ENCODE measurements around the gene KCNIP1.
"Not testable (repeated sequence)": the region's sequence is repeated elsewhere in the genome, so short reads cannot be mapped to it uniquely, and the experiment has no call there.

Gene KCNIP1

DNA sequence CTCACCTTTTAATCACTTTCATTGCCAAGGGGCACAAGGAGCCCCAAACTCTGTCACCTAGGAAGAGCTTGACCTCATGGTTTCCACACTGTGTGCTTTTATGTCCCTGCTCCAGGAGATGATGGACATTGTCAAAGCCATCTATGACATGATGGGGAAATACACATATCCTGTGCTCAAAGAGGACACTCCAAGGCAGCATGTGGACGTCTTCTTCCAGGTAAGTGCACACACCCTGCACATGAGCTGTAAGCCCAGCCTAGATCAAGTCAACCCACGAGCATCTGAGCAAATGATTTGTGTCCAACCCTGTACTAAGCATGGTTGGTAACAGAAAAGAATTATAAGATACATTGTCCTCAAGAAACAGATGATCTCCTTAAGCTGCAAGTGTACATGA lies 228.9 kb downstream of the KCNIP1 start:
- no peak for DNase-seq

DNA sequence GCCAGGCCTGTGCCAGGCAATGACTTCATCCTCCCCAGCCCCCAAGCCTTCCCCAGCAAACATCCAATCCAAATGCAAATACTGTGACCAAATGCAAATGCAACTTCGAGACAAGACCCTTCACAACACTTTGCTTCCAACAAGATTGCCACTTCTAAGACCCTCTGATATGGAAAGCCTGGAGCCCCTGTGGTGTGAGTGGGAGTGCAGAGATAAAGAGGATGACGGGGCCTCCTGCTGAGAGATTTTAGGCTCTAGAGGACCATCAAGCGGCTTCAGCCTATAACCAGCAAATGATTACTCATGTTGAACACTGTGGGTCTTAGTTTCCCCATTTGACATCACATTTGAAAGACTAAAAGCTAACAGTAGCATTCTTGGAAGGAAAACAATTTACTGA lies 233.1 kb downstream of the KCNIP1 start:
- no peak for DNase-seq

DNA sequence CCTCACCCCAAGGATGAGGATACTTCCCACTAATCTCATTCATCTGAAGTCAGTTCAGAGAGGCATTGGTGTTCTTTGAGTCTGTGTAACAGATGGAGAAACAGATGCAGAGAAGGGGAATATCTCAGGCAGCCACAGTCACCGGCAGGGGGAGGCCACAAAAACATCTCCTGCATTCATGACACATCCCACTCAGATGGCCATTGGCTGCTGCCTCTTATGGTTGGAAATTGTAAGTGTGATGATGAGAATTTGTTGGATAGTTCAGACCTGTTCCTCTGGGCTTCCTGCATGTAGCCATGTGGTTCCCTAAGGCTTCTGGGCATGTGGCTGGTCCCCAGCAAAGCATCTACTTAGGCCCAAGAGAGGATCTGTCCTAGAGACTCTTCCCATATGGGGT lies 233.8 kb downstream of the KCNIP1 start:
- DNase-seq: no peak

DNA sequence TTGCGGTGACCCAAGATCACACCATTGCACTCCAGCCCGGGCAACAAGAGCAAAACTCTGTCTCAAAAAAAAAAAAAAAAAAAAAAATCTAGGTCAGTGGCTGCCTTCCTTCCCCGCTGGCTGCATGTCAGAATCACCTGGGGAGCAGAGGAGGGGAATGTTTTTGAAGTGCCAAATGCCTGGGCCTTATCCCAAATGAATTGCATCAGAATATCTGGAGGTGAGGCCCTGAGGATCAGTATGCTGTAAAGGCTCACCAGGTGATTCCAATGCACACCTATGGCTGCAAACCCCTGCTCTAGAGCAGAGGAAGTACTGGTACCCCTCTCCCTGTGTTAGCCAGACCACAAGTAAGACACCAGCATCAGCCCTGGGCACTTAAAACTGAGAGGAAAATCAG lies 235.0 kb downstream of the KCNIP1 start:
- no peak for DNase-seq

DNA sequence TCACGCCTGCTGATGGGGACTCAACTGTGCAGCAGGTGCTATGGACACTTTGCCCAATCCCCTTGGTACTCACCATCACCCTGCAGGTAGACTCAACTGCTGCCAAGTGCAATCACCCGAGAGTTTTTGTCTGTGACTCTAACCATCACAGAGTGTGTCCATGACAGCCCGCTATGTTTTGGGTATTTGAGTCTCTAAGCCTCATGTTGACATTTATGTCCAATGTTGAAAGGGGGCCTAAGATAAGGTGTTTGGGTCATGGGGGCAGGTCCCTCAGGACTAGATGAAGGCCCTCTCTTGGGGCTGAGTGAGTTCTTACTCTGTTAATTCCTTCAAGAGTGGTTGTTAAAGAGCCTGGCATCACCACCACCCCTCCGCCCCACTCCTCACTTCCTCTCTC lies 235.6 kb downstream of the KCNIP1 start:
- no peak for DNase-seq

DNA sequence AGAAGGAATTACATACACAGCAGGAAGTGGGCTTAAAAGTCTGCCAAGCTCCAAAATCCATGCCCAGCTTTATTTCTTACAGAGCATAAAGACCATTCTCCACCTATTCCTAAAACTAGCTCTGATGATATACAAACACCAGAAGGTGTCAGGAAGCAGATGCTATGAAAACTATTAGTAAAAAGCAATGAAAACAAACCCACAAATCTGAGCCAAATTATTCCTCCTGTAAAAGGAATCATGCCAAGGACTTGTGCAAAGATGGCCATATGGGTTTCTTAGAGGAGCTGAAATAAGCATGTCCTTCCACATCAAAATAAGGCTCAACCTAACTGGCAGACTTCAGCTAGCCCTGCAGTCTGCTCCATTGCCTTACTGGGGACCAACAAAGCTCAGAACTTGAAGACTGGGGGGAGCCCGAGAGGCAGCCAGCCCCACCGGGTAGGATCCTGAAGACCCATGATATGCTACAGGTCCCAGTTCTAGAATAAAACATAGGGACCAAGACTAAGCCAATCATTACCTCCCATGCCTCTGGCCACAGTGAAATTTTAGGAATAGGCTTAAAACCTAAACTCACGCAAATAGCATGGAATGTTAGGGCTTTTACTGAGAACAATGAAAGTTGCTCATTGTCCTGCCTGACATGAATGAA lies 236.9 kb downstream of the KCNIP1 start:
- DNase-seq: no peak

DNA sequence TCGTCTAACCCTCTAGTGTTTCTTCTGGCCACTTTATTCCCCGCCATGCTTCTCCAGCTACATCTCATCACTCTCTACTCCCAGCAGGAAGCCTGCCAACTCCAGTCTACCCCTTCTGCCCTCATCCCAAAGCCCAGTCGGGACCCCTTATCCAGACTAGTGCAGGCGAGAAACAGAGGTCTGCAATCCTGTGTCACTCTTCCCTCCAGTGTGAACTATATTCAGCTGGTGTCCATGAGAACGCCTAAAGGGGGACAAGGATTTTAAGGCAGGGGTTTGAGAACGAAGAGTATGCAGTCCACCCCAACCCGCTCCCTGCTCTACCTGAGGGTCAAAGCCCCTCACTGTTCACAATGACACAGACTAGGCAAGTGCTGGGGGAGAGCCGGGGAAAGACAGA lies 238.0 kb downstream of the KCNIP1 start:
- DNase-seq: no peak

DNA sequence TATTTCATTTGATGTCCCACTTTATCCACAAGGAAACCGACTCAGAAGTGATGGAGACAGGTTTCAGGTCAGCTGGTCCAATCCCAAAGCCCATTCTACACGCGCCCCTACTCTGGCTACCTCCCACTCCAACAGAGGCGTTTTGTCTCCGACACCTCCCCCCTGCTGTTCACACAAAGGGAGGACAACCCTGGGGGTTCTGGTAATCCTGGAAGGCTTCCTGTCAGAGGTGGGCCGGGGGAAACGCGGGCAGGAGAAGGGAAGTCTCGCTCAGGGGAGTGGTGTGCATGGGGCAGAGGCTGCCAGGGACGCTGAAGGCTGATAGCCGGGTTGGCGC lies 240.0 kb downstream of the KCNIP1 start:
- DNase-seq: peak in 1 of 3 experiments; percentile 7

DNA sequence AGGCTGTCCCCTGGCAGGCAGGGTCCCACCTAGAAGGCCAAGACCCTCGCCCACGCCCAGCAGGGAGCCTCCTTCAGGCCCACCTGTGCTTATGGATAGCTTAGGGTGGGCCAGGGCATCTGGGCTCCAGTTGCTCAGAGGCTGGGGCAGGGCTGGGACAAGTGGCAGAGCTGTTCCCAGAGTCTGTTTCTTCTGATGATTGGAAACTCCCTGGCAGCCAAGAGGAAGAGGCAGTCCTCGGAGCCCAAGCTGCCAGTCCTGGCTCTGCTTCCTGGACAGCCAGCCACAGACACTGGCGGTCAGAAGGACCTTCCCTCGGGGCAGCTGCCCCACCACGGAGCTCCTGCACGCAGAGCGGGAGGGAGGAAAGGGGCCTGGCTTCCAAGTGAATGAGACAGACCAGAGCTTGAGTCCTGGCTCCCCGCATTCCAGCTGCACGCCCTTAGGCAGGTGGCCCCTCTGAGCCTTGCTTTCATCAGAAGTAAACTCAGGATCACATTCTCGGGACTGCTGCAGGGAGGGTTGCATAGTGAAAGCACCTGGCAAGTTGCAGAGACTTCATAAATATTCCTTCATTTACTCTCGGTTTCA lies 241.8 kb downstream of the KCNIP1 start:
- DNase-seq: no peak

DNA sequence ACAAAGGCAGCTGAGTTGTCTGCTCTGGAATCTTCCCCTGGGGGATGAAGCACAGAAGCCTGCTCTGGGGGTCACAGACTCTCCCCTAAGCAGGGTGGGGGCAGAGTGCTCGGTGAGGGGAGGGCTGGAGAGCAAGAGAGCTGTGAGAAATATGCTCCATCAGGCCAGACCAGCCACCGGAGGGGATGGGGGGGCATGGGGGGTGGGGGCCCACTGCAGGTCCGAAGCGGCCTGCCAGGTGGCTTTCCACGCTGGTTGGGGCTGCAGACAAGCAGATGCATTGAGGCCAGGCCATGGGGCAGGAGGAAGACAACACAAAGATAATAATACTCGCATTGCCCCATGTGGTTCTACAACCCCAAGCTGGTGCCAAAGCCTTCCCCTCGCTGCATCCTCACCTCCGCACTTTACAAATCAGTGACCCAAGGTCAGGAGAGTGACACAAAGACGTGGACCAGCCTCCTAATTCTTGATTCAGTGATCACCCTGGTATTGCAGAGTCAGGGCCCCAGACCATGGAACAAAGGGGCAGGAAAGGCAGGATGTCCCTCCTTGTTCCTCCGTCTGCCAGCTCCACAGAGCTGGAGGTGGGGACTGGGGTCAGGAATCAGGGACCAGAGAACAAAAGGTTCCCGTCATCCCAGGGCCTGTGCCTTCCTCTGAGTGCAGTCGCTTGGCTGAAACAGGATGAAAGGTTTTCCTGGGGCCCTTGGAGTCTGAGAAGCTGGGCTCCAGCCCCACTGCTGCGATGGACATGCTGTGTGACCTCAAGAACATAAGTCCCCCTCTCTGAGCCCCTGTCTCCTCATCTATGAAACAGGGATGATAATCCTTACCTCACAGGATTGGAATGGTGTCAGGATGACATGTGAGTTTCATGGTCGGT lies 242.5 kb downstream of the KCNIP1 start:
- no peak for DNase-seq

DNA sequence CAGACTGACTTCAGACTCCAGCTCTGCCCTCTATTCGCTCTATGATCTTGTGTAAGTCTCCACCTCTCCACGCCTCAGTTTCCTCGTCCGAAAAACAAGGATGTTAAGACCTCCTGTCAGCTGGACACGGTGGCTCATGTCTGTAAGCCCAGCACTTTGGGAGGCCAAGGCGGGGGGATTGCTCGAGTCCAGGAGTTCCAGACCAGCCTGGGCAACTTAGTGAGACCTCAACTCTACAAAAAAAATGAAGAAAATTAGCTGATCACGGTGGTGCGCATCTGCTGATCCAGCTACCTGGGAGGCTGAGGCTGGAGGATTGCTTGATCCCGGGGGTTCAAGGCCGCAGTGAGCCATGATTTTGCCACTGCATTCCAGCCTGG lies 243.1 kb downstream of the KCNIP1 start:
- DNase-seq: no peak

DNA sequence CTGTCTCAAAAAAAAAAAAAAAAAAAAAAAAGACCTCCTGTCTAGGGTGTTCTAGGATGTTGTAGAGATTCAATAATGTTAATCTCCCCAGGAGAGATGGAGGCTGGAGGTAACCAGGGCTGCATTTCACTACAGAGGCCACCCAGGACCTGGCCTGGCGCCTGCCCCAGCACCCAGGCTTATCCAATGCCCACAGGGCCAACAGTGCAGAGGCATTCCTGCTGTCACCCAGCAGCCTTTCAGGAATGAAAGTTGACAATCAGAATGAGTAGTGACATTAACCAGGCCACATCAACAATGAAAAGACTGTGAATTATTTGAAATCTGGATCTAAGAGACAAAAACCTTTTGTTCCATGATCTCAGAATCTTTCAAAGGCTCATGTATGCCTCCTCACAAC lies 243.5 kb downstream of the KCNIP1 start:
- no peak for DNase-seq

DNA sequence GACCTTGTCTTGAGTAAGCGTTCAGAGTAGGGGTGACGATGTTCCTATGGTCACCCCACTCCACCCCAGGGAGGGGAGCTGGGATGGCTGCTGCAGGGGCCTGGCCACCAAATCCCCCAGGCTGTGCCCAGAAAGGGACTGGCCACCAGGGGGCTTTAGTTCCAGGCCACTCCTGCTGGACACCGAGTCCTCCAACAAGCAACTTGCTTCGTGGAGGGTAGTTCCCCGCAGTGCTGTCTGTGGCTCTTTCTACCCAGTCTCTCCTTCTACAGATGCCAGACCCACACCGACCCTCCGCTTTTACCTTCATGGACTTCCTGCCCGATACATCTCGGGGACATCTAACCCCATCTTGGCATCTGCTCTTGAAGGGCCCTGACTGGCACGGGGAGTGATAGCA lies 244.0 kb downstream of the KCNIP1 start:
- peak in 1 of 3 experiments; percentile 2 for DNase-seq

DNA sequence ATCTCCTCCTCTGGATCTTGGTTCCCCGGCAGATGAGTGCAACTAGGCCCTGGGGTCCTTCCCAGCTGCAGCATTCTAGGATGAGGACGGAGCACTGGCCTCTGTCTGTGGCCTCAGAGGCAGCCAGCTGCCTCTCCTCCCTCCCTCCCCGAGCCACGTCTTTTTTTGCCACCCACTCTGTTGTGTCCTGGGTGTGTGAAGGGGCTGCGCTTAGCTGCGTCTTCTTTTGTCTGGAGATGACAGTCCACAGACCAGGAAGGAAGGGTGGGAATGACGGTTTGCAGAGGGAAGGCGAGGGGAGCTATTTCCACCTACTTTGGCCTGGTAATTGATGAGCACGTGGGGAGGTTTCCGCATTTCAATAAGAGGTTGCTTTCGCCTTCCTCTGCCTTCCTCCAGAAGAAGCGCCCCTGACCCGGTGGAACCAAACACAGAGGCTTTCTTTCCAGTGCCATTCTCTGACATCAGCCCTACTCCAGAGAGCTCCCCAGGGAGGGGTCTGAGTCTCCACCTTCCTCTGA lies 245.2 kb downstream of the KCNIP1 start:
- no peak for DNase-seq

DNA sequence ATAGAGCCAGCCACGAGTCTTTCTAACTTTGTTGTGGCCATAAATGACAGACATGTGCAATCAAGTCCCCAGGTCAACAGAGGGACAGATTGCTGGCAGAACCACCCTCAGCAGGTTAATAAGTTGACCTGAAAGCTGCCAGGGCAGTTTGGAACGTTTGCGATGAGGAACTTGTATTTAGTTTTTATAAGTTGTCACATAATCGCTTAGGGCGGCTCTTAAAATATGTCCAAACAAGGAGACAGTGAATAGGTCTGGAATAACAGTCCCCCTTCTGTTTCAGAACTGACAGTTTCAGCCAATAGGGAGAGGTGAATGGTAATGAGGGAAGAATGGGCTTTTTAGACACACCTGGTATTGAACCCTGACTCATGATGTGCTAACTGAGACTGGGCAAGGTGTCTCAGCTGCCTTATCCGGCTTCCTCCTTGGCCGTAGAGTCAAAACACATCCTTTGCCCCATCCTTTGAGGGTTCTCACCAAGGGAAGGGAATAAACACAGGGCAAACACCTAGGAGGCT lies 246.2 kb downstream of the KCNIP1 start:
- DNase-seq: no peak

DNA sequence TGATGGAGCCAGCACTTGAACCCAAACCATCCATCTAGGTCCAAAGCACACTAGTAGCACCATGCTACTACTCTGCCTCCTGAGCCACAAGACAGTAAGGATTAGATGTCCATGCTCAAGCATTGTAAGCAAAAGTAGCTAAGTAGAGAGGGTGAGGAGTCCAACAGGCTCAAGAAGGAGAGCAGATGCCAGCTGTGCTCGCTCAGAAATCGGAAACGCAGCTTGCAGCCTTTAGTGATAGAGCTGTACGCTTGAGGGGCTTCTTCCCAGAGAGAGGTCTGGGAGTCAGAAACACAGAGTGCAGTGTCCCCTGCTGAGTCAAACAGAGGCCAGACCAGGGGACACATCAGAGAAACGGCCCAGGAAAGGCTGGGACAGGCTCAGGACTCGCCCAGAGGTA lies 247.0 kb downstream of the KCNIP1 start:
- no peak for DNase-seq

DNA sequence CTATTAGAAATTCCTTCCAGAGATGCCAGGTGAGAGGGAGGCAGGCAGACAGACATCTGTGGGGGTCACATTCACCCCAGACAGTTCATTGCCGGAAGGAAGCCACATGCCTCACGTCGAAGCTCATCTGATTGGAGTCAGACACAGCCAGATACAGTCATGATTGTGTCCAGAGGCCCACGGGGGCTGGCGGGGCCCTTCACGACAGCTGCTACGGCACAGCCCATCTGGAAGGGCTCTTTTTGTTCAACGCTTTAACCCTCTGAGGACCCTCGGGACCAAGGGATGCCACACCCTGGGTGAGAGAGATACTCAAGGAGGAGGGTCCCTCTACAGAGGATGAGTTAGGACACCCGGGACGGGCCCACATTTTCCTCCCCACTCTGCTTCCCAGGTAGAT lies 247.8 kb downstream of the KCNIP1 start:
- DNase-seq: no peak

DNA sequence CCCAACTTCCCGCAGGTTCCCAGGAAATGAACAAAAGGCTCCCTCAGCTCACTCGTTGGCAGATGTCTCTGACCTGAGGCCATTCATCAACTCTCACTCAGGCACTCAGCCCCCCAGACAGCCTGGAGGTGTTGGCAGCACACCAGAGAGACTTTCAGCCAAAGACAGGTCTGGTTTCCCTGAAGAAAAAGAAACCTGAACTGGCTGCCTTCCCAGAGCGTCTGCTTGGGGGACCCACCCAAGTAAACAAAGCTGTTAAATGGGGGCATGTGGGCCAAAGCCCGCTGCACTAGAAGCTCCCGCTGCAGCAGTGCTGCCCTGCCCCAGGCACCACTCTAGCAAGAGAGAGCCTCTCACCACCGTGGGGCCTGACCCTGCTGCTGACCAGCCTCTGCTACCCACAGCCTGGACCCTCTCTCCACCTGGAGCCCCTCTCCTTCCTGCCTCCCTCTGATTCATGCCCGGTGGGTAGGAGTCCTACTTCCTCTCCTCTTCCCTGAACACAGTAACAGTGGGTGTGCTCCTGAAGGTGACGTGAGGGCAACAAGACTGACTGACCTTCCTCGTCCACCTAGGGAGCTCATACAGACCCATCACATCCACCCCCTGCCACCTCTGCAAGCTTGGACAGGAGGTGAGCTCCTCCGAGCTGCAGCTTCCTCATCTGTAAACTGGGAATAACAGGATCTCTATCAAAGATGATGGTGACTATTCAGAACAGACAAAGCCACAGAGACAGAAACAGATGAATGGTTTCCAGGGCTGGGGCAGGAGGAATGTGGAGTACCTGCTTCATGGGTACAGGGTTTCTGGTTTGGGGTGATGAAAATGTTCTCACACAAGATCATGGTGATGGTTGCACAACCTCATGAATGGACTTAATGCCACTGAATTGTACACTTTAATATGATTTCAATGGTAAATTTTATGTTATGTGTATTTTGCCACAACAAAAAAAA lies 248.7 kb downstream of the KCNIP1 start:
- peak in 1 of 3 experiments; percentile 18 for DNase-seq

DNA sequence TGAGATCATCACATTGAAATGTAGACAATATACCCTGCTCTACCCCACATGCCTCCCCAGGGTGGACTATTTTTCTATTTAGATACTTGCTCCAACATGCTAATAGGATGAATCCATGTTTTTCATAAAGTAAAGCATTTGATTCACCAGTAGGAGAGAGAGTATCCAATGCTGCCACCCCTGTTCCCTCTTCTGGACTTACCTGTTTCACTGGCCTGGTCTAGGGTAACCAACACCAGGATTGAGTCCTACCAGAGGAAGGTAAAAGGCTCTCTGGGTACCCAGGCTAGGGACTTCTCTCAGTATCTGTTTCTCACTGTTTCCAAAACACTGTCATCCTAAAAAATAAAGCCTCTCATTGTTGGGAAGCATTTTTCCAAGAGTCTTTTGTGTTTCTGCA lies 249.5 kb downstream of the KCNIP1 start:
- no peak for DNase-seq

DNA sequence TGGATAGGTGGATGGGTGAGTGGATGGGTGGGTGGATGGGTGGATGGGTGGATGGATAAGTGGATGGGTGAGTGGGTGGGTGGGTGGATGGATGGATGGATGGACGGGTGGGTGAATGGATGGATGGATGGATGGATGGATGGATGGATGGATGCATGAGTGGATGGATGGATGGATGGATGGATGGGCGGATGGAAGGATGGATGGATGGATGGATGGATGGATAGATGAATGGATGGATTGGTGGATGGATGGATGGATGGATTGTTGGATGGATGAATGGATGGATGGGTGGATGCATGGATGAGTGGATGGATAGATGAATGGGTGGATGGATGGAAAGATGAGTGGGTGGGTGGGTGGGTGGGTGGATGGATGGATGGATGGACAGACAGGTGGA lies 250.7 kb downstream of the KCNIP1 start:
- DNase-seq: not testable (repeated sequence)

DNA sequence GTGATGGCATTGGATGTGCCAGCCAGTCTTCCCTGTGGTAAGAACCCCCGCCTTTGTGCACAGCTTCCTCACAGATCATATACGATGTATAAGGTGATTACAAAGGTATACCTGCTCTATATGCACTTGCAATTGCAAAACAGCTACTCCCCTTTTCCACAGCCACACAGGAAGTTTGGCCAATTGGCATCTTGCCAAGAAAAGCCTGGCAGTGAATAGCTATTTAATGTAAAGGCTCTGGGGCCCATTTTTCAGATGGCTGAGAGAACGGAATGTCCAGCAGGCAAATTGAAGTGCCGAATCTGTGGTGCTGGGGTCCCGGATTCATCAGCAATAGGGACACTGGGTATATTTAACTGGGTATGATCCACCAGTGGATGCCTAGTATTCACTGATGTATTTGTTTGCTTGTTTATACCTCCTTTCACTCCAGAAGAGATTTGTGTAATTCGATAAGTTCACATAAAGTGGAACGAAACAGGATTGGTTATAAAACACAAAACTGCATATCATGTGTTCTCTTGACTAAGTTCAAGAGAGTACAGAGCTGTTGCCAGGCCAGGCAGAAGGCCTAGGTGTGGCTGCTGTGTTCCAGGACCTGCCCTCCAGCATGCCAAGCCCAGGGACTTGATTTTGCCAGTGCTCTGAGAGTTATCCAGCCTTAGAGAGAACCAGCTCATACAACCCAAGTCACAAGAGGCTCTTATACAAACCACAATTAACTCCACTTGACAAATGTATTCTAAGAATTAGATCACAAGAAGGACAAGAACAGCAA lies 252.0 kb downstream of the KCNIP1 start:
- DNase-seq: peak; percentile 3 to 55 (median 14)

DNA sequence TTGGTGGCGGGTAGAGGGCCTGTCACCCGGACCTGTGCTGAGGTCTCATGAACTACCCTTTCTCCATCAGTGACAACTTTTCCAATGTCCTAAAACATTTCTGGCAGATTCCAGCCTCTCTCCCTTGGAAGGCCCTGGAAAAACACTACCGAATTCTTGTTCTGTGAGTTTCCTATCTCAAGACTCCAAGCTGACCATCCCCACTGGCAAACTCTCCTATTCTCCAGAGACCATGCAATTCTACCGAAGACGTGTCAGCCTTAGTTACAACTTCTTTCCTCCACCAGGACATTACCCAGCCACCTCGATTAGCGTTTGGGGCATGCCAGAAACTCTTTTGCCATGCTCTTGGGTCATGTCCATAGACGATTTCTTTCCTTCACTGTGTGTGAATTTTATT lies 252.9 kb downstream of the KCNIP1 start:
- no peak for DNase-seq
